NCI-H187 (cell line): Measurements from ENCODE around the gene METTL26.

Experiments
- DNase-seq, 2 experiments: peaks; one replicate each; lab custom pipeline; 2025; lab: John Stamatoyannopoulos, UW

The METTL26 gene

GRCh38 chr16:636206-637080 is at the start of gene METTL26:
METTL26 (minus strand) TSS chr16:636305; CDS start chr16:636290, 15 bp downstream.
- DNase-seq: peak; percentile 95 to 96

GRCh38 chr16:684961-685696 is 49.0 kb upstream of the METTL26 start:
- DNase-seq: peak; percentile 76 to 89

- peak; percentile 97 to 99 for DNase-seq
Measured at GRCh38 chr16:684071-684794, 48.1 kb upstream of the METTL26 start, which contains the start of gene JMJD8. JMJD8 (minus strand) TSS chr16:684334; CDS start chr16:684319, 15 bp downstream.

GRCh38 chr16:683396-684070 is 47.4 kb upstream of the METTL26 start:
- DNase-seq: no peak

- no peak for DNase-seq
Measured at GRCh38 chr16:682493-683395, 46.6 kb upstream of the METTL26 start.

GRCh38 chr16:681746-682427 is 45.8 kb upstream of the METTL26 start:
- DNase-seq: no peak

- DNase-seq: no peak
Measured at GRCh38 chr16:680967-681745, 45.1 kb upstream of the METTL26 start.

GRCh38 chr16:680625-680945 is 44.5 kb upstream of the METTL26 start:
- no peak for DNase-seq

GRCh38 chr16:679814-680624 is 43.9 kb upstream of the METTL26 start, which contains the start of gene STUB1:
STUB1 (plus strand) TSS chr16:680410; CDS start chr16:680526, 116 bp downstream.
- DNase-seq: peak; percentile 92 to 93

GRCh38 chr16:678858-679813 is 43.0 kb upstream of the METTL26 start:
- peak; percentile 64 to 75 for DNase-seq

- no peak for DNase-seq
Measured at GRCh38 chr16:678209-678857, 42.2 kb upstream of the METTL26 start.

- peak; percentile 90 to 91 for DNase-seq
Measured at GRCh38 chr16:677316-678190, 41.4 kb upstream of the METTL26 start.

GRCh38 chr16:676913-677312 is 40.8 kb upstream of the METTL26 start:
- DNase-seq: peak; percentile 92 to 93

GRCh38 chr16:676565-676902 is 40.4 kb upstream of the METTL26 start:
- no peak for DNase-seq

- DNase-seq: no peak
Measured at GRCh38 chr16:675884-676564, 39.9 kb upstream of the METTL26 start.
